Measurements from ENCODE around the gene USP17L22. TPM values are rescaled to one million over a fixed set of nuclear protein-coding genes. Genes with fewer than 3 reads are reported as not detected.
"Not testable (repeated sequence)": the region's sequence is repeated elsewhere in the genome, so short reads cannot be mapped to it uniquely, and the experiment has no call there.

The USP17L22 gene
- total RNA-seq = not detected
- long read RNA-seq = 0 reads

- intact Hi-C loops (cut with DNase I, micrococcal nuclease); ATAC-seq; DNase-seq: not testable (repeated sequence)
These were observed at the start of gene USP17L22 for GRCh38 chr4:9267319-9267718. USP17L22 (plus strand) TSS chr4:9267619; CDS start chr4:9267619, 0 bp downstream.

GRCh38 chr4:9219852-9220251 is 47.6 kb upstream of the USP17L22 start, which contains the start of gene USP17L12:
USP17L12 (plus strand) TSS chr4:9220152; CDS start chr4:9220152, 0 bp downstream.
- DNase-seq; intact Hi-C loops (cut with DNase I, micrococcal nuclease); ATAC-seq: not testable (repeated sequence)

- DNase-seq; ATAC-seq; intact Hi-C loops (cut with DNase I, micrococcal nuclease): not testable (repeated sequence)
These were observed 42.8 kb upstream of the USP17L22 start, which contains the start of gene USP17L13 for GRCh38 chr4:9224596-9224995. USP17L13 (plus strand) TSS chr4:9224896; CDS start chr4:9224896, 0 bp downstream.

GRCh38 chr4:9230249-9230648 is 37.2 kb upstream of the USP17L22 start:
- DNase-seq; ATAC-seq; intact Hi-C loops (cut with DNase I, micrococcal nuclease): not testable (repeated sequence)

- intact Hi-C loops (cut with DNase I, micrococcal nuclease); ATAC-seq; DNase-seq: not testable (repeated sequence)
These were observed 33.3 kb upstream of the USP17L22 start, which contains the start of gene USP17L15 for GRCh38 chr4:9234085-9234484. USP17L15 (plus strand) TSS chr4:9234385; CDS start chr4:9234385, 0 bp downstream.

GRCh38 chr4:9238461-9238860 is 29.0 kb upstream of the USP17L22 start:
- ATAC-seq; intact Hi-C loops (cut with DNase I, micrococcal nuclease): not testable (repeated sequence)
- peak; percentile 0 to 8 for DNase-seq

- ATAC-seq; DNase-seq; intact Hi-C loops (cut with DNase I, micrococcal nuclease): not testable (repeated sequence)
These were observed 23.8 kb upstream of the USP17L22 start, which contains the start of gene USP17L17 for GRCh38 chr4:9243579-9243978. USP17L17 (plus strand) TSS chr4:9243879; CDS start chr4:9243879, 0 bp downstream.

GRCh38 chr4:9247953-9248680 is 19.3 kb upstream of the USP17L22 start, which contains the start of gene USP17L18:
USP17L18 (plus strand) TSS chr4:9248630; CDS start chr4:9248630, 0 bp downstream.
- intact Hi-C loops (cut with DNase I, micrococcal nuclease); ATAC-seq: not testable (repeated sequence)
- peak in 1 of 2 donors; percentile 24 for DNase-seq

- ATAC-seq; intact Hi-C loops (cut with DNase I, micrococcal nuclease); DNase-seq: not testable (repeated sequence)
These were observed 14.3 kb upstream of the USP17L22 start, which contains the start of gene USP17L19 for GRCh38 chr4:9253078-9253477. USP17L19 (plus strand) TSS chr4:9253378; CDS start chr4:9253378, 0 bp downstream.

GRCh38 chr4:9257824-9258223 is 9.6 kb upstream of the USP17L22 start, which contains the start of gene USP17L20:
USP17L20 (plus strand) TSS chr4:9258124; CDS start chr4:9258124, 0 bp downstream.
- DNase-seq; ATAC-seq; intact Hi-C loops (cut with DNase I, micrococcal nuclease): not testable (repeated sequence)

- ATAC-seq; DNase-seq; intact Hi-C loops (cut with DNase I, micrococcal nuclease): not testable (repeated sequence)
These were observed 4.8 kb upstream of the USP17L22 start, which contains the start of gene USP17L21 for GRCh38 chr4:9262572-9262971. USP17L21 (plus strand) TSS chr4:9262872; CDS start chr4:9262872, 0 bp downstream.

GRCh38 chr4:9271719-9272118 is 4.3 kb downstream of the USP17L22 start:
- ATAC-seq; intact Hi-C loops (cut with DNase I, micrococcal nuclease): not testable (repeated sequence)
- DNase-seq = peak in 1 of 2 donors; percentile 52

Other genes starting within 250 kb of the USP17L22 start
- gene FAM90A26, start 97.2 kb upstream of the USP17L22 start, total RNA-seq = not detected
- not detected for gene USP17L10, start 57.0 kb upstream of the USP17L22 start, total RNA-seq
- gene USP17L11, start 52.2 kb upstream of the USP17L22 start, total RNA-seq = not detected
- not detected for gene USP17L12, start 47.5 kb upstream of the USP17L22 start, total RNA-seq
- not detected for gene USP17L13, start 42.7 kb upstream of the USP17L22 start, total RNA-seq
- not detected for gene USP17L15, start 33.2 kb upstream of the USP17L22 start, total RNA-seq
- not detected for gene USP17L17, start 23.7 kb upstream of the USP17L22 start, total RNA-seq
- not detected for gene USP17L18, start 19.0 kb upstream of the USP17L22 start, total RNA-seq
- not detected for gene USP17L19, start 14.2 kb upstream of the USP17L22 start, total RNA-seq
- not detected for gene USP17L20, start 9.5 kb upstream of the USP17L22 start, total RNA-seq
- not detected for gene USP17L21, start 4.7 kb upstream of the USP17L22 start, total RNA-seq
- gene USP17L24, start 57.5 kb downstream of the USP17L22 start, total RNA-seq = not detected
- not detected for gene USP17L25, start 62.3 kb downstream of the USP17L22 start, total RNA-seq
- not detected for gene USP17L26, start 67.0 kb downstream of the USP17L22 start, total RNA-seq
- gene USP17L5, start 71.8 kb downstream of the USP17L22 start, total RNA-seq = not detected
- not detected for gene USP17L27, start 76.5 kb downstream of the USP17L22 start, total RNA-seq
- gene USP17L28, start 81.3 kb downstream of the USP17L22 start, total RNA-seq = not detected
- gene USP17L29, start 86.0 kb downstream of the USP17L22 start, total RNA-seq = not detected
- gene USP17L30, start 95.5 kb downstream of the USP17L22 start, total RNA-seq = not detected
- not detected for gene DEFB131A, start 176.8 kb downstream of the USP17L22 start, total RNA-seq